GM08714 (cell line): ENCODE data around the gene TERB2.
"Not testable (repeated sequence)": the region's sequence is repeated elsewhere in the genome, so short reads cannot be mapped to it uniquely, and the experiment has no call there.

Source experiments
- H3K4me3 ChIP-seq: fragments of 200-500 bp; sonication (Bioruptor generic); 2 replicates; pipeline ENCODE4 v1.5.1; 2014; ENCODE audit warnings: mild to moderate bottlenecking, low read length, inconsistent platforms
- ZNF274 ChIP-seq: IDR thresholded peaks from 2 replicates; pipeline ENCODE4 v1.6.1; 2012; ENCODE audit warnings: mild to moderate bottlenecking, low read depth, low read length

The TERB2 gene

DNA sequence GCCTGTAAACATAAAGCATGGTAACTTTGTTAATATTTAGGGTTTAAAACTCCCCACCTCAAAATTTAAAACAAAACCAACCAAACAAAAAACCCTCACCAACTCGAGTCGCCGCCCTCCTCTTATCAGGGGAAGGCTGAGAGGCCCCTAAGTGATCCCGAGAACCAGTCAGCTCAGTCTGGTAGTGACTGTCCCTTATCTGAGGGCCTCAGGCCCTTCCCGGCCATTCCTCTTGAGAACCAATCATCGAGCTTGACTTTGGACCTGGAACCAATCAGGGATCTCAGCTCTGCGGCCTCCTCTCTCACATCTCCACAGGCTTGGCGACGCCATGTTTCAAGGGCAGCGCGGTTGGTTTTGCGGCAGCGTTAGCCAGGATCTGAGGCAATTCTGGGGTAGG, at the start of gene TERB2:
TSS of gene TERB2 (plus strand) at position 300 of the 400 bp plus-strand sequence. CDS start at position 332, 32 bp downstream.
- TF ChIP-seq ZNF274, result no peak
- no peak within 1 kb of the TSS for H3K4me3 ChIP-seq

DNA sequence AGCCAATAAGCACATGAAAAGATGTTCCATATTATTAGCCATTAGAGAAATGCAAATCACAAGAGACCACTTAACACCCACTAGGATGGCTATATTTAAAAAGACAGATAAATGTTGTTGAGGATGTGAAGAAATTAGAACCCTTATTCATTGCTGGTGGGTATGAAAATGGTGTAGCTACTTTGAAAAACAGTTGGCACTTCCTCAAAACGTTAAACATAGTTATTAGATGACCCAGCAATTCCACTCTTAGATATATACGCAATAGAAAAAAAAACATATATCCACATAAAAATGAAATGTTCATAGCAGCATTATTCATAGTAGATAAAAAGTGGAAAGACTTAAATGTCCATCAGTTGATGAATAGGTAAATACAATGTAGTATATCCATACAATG, 47.1 kb upstream of the TERB2 start:
- no peak overlapping the region for H3K4me3 ChIP-seq
- TF ChIP-seq ZNF274, result no peak

DNA sequence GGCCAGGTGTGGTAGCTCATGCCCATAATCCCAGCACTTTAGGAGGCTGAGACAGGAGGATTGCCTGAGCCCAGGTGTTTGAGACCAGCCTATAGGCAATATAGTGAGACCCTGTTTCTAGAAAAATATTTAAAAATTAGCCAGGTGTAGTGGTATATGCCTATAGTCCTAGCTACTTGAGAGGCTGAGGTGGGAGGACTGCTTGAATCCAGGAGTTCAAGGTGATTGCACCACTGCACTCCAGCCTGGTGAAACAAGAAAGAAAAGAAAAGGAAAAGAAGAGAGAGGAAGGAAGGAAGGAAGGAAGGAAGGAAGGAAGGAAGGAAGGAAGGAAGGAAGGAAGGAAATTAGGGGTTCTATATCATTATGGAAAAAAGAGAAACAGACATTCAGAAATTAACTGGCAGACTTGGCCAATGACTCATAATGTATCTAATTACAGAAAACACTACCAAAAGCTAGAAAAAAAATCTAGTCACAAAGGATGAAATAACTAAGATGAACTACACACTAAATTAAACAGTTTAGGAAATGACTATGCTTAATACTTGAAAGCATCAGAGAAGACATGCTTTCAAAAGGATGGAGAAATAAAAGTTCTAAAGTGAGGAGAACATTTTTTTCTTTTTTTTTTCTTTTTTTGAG, 45.4 kb upstream of the TERB2 start:
- no peak overlapping the region for H3K4me3 ChIP-seq
- no peak for TF ChIP-seq ZNF274

GRCh38 chr15:44912186-44912585, 44.3 kb upstream of the TERB2 start:
- H3K4me3 ChIP-seq, result not testable (repeated sequence)

- H3K4me3 ChIP-seq, result not testable (repeated sequence)
Observed at GRCh38 chr15:44912974-44913448, 43.5 kb upstream of the TERB2 start.

GRCh38 chr15:44918136-44918535, 38.4 kb upstream of the TERB2 start:
- no peak for TF ChIP-seq ZNF274
- no peak overlapping the region for H3K4me3 ChIP-seq

DNA sequence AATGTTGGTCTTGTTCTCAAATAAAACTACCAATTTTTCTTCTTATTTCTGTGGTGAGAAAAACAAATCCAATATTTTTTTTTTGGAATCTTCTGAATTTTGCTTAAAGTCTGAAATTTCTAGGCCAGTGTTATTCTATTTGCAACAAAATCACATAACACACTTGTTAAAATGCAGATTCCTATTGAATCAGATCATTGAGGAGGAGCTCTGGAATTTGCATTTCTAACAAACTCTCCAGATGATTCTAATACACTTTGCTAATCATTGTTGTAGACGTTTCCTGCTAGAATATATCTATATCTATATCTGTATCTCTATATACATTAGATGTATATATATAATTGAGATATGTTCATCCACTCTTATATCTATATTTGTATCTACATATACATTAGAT, 27.8 kb upstream of the TERB2 start:
- H3K4me3 ChIP-seq, result not testable (repeated sequence)

DNA sequence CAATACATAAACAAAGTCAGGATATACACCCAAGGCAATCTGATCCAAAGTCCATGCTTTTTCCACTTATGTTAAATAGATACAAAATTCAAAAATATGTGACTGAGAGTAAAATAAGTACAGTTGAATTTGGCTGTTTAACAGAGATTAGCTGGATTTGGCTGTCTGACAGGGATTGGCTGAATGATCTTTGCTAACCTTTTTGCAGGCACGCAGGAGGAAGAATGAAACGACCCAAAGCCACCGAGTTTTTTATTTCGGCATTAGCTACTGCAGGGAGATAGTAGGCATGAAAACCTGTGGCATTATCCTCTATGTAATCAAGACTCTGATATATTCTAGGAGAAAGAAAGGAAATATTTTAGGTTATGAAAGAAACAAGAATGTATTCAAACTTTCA, 26.2 kb upstream of the TERB2 start:
- H3K4me3 ChIP-seq, result not testable (repeated sequence)

DNA sequence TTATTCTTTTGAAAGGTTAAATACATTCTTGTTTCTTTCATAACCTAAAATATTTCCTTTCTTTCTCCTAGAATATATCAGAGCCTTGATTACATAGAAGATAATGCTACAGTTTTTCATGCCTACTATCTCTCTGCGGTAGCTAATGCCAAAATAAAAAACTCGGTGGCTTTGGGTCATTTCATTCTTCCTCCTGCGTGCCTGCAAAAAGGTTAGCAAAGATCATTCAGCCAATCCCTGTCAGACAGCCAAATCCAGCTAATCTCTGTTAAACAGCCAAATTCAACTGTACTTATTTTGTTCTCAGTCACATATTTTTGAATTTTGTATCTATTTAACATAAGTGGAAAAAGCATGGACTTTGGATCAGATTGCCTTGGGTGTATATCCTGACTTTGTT, 1.8 kb downstream of the TERB2 start:
- not testable (repeated sequence) for H3K4me3 ChIP-seq

DNA sequence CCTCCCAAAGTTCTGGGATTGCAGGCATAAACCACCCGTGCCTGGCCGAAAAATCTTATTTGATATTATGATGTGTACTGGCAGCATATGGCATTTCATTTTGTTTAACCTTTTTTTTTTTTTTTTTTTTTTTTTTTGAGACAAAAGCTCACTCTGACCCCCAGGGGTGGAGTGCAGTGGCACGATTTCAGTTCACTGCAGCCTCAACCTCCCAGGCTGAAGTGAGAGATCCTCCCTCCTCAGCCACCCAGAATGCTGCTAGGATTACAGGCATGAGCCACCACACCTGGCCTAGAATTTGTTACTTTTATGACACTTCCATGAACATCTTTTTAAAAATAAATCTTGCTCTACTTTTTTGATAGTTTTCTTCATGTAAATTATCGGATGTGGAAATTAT, 12.0 kb downstream of the TERB2 start:
- no peak for TF ChIP-seq ZNF274
- H3K4me3 ChIP-seq, result no peak overlapping the region

DNA sequence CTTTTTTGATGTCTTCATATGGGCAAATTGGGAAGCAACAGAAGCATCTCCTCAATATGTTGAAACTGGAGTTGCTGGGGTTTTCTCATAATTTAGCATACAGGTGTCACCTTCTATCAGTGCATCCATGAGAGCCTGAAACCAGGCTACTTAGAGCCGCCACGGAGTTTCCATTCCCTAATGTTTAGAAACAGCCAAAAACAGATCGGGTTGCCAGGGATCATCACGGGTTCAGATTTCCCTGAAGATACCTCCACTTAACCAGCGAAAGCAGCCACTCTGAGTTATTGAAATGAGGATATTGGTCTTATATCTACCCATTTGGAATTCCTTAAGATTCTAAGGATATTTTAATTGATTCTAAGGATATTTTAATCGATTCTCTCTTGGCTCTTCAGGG, 14.5 kb downstream of the TERB2 start:
- no peak overlapping the region for H3K4me3 ChIP-seq
- no peak for TF ChIP-seq ZNF274

- H3K4me3 ChIP-seq, result not testable (repeated sequence)
Observed at GRCh38 chr15:44976183-44976582, 19.7 kb downstream of the TERB2 start.

DNA sequence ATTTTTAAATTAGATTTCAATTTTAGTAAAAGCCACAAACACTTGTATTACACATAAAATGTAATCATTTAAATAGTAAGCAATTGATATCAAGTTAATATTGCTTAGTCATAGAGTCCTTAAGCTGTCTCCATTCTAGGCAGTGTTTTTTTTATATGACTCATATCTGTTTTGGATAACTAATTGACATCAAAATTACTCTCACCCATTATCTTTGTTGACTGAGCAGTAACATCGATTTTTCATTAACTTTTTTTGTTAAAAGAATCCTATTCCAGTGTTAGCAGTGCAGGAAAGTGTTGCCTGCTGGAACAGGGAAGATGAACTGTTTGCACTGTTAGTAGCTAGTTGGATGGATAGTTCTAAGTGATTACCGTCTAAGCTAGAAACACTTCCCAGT, 21.3 kb downstream of the TERB2 start:
- H3K4me3 ChIP-seq, result not testable (repeated sequence)

- not testable (repeated sequence) for H3K4me3 ChIP-seq
Observed at GRCh38 chr15:44979617-44980339, 23.3 kb downstream of the TERB2 start.

DNA sequence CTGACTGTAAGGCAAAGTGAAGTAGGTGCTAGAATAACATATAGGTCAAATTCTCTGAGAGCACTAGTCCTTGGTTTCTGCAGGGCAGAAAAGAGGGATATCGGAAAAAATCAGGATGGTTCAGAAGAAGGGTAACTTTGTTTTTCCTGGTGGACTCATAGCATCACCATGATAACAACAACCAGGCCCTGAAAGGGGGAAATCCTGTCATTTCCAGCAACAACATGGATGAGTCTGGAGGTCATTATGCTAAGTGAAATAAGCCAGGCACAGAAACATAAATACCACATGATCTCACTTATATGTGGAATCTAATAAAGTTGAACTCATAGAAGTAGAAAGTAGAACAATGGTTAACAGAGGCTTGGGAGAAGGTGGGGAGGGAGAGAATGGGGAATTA, 27.7 kb downstream of the TERB2 start:
- not testable (repeated sequence) for H3K4me3 ChIP-seq

- not testable (repeated sequence) for H3K4me3 ChIP-seq
Observed at GRCh38 chr15:44986346-44987055, 30.0 kb downstream of the TERB2 start.

DNA sequence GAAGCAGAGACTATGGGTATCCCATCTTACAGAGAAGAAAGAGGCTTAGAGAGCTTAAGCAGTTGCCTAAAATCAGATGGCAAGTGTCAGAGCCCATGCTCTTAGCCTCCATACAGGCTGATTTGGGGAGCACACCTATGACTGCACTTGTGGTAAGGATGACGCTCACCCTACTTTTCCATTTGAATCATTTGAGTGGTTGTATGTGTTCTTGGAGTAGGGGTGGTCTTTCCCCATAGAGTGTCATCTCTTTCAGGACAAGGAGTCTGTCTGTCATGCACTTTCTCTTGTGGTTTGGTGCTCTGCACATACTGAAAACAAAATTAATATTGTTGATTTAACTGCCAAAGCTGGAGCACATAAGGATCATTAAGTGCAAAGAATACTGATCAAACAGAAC, 31.2 kb downstream of the TERB2 start:
- H3K4me3 ChIP-seq, result not testable (repeated sequence)

DNA sequence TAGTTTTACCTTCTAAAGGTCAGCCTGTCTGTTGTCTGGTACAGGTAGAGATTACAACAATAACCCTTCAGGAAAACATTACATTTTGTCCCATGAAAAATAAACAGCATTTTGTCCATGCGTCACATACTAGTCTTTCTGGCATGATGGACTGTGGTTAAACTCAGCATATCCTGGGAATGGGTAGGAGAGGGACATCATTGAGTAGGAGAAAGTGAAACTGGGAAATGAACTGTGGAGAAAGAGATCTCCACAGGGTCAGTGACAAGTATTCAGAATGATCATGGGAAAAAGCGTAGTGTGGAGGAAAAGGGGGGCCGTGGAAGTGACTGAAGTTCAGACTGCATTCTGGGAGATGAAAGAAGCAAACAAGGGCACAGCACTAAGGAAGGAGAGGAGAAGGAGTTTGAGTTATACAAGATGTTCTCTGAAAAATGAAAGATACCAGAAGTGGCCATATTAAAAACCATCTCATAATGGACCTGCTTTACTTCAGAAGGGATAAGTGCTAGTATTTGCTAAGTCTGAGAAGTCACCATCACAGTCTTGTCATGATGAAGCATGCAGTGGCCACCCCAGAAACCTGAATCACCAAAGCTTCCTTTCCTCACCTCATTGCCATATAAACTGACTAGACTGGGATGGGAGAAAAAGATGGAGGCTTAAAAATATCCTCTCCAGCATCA, 31.8 kb downstream of the TERB2 start:
- H3K4me3 ChIP-seq, result not testable (repeated sequence)

GRCh38 chr15:44988870-44989219, 32.4 kb downstream of the TERB2 start:
- H3K4me3 ChIP-seq, result not testable (repeated sequence)

DNA sequence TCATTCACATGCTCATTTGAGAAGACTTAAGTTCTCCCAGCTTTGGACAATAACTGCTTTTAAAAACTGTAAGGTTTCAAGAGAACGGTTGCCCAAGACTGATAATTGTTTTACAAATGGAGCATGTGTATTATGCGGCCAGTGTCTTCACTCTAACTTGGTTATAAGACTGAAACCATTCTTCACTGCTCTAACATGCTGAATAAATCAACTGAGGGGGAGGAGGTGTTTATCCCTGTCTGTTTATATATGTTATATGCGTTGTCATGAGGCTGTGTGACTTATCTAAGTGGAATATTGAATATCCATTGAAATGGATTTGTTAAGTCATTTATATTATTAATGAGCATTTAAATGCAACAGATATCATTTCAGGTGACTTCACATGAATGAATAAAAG, 41.1 kb downstream of the TERB2 start:
- not testable (repeated sequence) for H3K4me3 ChIP-seq
